Activated CD4-positive, alpha-beta T cell treated with anti-CD3 and anti-CD28 coated beads for 36 hours (primary cell): ENCODE data around the gene SNRNP200. TPM values are rescaled to one million over a fixed set of nuclear protein-coding genes. Genes with fewer than 3 reads are reported as not detected.

Experiments used
- ATAC-seq: fragments of 200-7000 bp; cut with Tn5 transposase; one replicate; pipeline ENCODE4 v1.10.0; 2021; ENCODE audit warnings: mild to moderate bottlenecking, moderate library complexity
- CTCF ChIA-PET: fragments of 350-600 bp; sonication (Branson Sonifier 250); formaldehyde crosslinking; loops from one replicate; lab custom pipeline; 2021; ENCODE audit warnings: antibody characterized with exemption; lab: Charles Lee
- POLR2A ChIA-PET: fragments of 350-600 bp; sonication (Branson Sonifier 250); formaldehyde crosslinking; loops from one replicate; lab custom pipeline; 2021; ENCODE audit warnings: antibody characterized with exemption, inconsistent platforms; lab: Charles Lee
- DNase-seq: peaks from one replicate; pipeline ENCODE4 v3.0.0-alpha.2; 2020
- H3K27ac Mint-ChIP-seq: one replicate; pipeline ENCODE4 v1.8.0; 2021; ENCODE audit warnings: mixed read lengths
- H3K27me3 Mint-ChIP-seq: one replicate; pipeline ENCODE4 v1.8.0; 2021; ENCODE audit warnings: mixed read lengths
- H3K36me3 Mint-ChIP-seq: one replicate; pipeline ENCODE4 v1.8.0; 2021; ENCODE audit warnings: low read depth, mixed read lengths
- H3K4me1 Mint-ChIP-seq: one replicate; pipeline ENCODE4 v1.8.0; 2021; ENCODE audit warnings: mixed read lengths
- H3K4me3 Mint-ChIP-seq: one replicate; pipeline ENCODE4 v1.8.0; 2021; ENCODE audit warnings: mild to moderate bottlenecking, moderate library complexity, mixed read lengths
- H3K9me3 Mint-ChIP-seq: one replicate; pipeline ENCODE4 v1.8.0; 2021; ENCODE audit warnings: low read depth, mixed read lengths
- intact Hi-C, 2 experiments: fragments of 100-400 bp; cut with DNase I in 1 of 2; cut with micrococcal nuclease in 1 of 2; formaldehyde crosslinking; loops; one replicate each; pipeline versions ENCODE4 v1.14.2 to v1.15.1; 2022 to 2024; cut with DNase I, micrococcal nuclease
- total RNA-seq, 2 experiments: library from RNA; stranded (reverse); gene quantifications; one replicate each; pipeline ENCODE4 v1.2.3, GENCODE V29; 2021

Gene SNRNP200
- total RNA-seq, 2 experiments from 2014 or later = 176 to 198 TPM

DNA sequence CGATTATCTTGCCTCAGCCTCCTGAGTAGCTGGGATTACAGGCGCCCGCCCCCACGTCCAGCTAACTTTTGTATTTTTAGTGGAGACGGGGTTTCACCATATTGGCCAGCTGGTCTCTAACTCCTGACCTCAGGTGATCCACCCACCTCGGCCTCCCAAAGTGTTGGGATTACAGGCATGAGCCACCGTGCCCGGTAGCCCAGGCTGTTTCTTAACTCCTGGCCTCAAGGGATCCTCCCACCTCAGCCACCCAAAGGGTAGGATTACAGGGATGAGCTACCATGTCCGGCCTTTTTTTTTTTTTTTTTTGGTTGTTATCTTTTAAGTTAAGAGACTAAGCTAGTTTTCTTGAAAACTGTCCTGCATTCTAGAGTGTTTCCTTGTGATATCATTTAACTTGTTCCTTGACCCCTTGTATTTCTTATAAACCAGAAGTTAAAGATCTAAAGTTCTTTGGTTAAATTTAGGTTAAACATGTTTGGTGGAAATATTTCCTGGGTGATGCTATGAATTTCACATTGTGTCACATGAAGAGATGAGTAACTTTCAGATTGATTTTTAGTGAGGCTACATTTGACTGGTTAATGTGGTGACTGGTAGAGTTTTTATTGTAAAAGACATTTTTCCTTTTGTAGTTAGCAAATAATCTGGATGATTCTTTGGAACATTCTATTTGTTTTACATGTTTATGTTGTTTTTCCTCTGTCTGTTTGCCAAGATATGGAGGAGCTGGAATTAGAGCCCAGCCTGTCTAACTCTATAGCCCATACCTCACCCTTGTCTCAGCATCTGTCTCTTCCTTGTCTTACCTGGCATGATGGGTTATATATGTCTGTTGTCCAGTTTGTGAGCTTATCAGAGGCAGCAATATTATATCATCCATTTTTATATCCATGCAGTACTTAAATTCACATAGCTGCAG lies 35.4 kb upstream of the SNRNP200 start:
- intact Hi-C loops = loop anchor here (1.0 to 5.0 kb wide), 4 partner anchors 35 to 187 kb away; partner anchors contain the start of genes CIAO1 (in 1 of the 2), SNRNP200 (in 1 of the 2) and TMEM127 (in 1 of the 2)
- CTCF ChIA-PET = interaction anchor here (1.1 to 1.2 kb wide), 2 partner anchors 11 to 13 kb away, joined by 3 read pairs; no protein-coding TSS in a partner anchor
- peak; percentile 37 for ATAC-seq

DNA sequence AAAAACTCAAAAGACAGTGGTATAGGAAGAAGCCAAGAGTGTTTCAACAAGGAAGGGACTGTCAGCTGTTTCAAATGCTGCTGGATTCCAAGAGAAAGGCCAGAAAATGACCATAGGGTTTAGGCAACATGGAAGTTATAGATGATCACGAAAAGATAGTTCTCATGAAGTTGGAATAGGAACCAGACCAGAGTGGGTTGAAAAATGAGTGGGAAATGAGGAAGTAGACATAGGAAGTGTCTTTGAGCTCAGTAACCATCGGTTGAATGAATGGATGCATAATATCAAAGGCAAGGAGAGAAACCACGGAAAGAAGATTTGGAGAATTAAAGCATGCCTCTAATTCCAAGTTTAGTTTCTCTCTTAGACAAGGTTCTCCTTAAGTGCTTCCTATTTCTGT lies 31.5 kb upstream of the SNRNP200 start:
- no peaks in the 10 kb centered on the region for H3K9me3 Mint-ChIP-seq
- H3K4me3 Mint-ChIP-seq = peak overlapping the region; percentile 88
- no peaks in the 10 kb centered on the region for H3K27me3 Mint-ChIP-seq
- H3K27ac Mint-ChIP-seq = peak overlapping the region; percentile 85
- H3K4me1 Mint-ChIP-seq = peaks cover 53% of the 10 kb centered on the region
- POLR2A ChIA-PET = interaction anchor here (0.8 to 4.5 kb wide), 3 partner anchors 8 to 167 kb away, joined by 4 to 32 read pairs (median 5); partner anchors contain the start of gene ITPRIPL1
- ATAC-seq (no peak), DNase-seq (no peak)
- peaks cover 39% of the 10 kb centered on the region for H3K36me3 Mint-ChIP-seq
- CTCF ChIA-PET = interaction anchor here (0.7 to 1.9 kb wide), 3 partner anchors 12 to 191 kb away, joined by 3 to 8 read pairs (median 3); no protein-coding TSS in a partner anchor
- intact Hi-C loops = loop anchor here (1.0 to 5.0 kb wide), 4 partner anchors 32 to 425 kb away; partner anchors contain the start of genes ARID5A (in 1 of the 2), CNNM4 (in 1 of the 2), SNRNP200 (in 1 of the 2) and STARD7 (in 1 of the 2)

More for the DNA sequence above, 35.4 kb upstream of the SNRNP200 start:
- peak; percentile 15 for DNase-seq
- Mint-ChIP-seq H3K4me3 (peak overlapping the region; percentile 26), H3K27me3 (no peaks in the 10 kb centered on the region), H3K4me1 (peaks cover 62% of the 10 kb centered on the region), H3K36me3 (peaks cover 69% of the 10 kb centered on the region), H3K9me3 (no peaks in the 10 kb centered on the region), H3K27ac (peak overlapping the region; percentile 89)
- POLR2A ChIA-PET = no interaction called here

DNA sequence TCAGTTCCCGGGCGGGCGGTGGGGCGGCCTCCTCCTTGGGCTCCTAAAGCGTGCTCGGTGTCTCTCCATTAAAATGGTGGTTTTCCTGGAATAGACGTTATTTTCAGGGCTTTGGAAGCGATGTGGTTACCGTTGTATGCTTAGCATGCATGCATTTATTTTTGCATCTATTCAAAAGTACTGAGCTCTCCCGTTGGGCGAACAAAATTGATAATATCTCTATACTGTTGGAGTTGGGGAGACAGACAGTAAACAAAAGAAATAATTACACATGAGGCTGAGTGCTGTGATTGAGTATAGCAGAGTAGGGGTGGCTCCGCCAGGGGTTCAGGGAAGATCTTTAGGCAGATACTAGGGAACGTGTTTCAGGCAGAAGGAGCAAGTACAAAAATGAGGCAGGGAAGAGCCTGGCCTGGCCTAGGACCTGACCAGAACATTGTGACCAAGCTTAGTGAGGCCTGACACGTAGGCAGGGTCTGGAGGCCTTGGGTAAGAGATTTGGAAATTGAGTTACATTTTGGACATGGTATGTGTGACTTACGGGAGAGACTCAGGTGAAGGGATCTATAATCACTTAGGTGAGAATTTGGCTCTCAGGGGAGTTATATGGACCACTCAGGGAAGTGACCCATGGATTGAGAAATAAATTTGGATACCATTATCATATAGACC lies 30.9 kb upstream of the SNRNP200 start:
- peak overlapping the region; percentile 85 for H3K27ac Mint-ChIP-seq
- no peaks in the 10 kb centered on the region for H3K9me3 Mint-ChIP-seq
- ATAC-seq (no peak), DNase-seq (no peak)
- no peaks in the 10 kb centered on the region for H3K27me3 Mint-ChIP-seq
- H3K4me3 Mint-ChIP-seq = peak overlapping the region; percentile 88
- intact Hi-C loops = loop anchor here (1.0 to 5.0 kb wide), 4 partner anchors 31 to 426 kb away; partner anchors contain the start of genes ARID5A (in 1 of the 2), CNNM4 (in 1 of the 2), SNRNP200 (in 1 of the 2) and STARD7 (in 1 of the 2)
- ChIA-PET CTCF (interaction anchor here (1.0 to 1.9 kb wide), 5 partner anchors 8 to 192 kb away, joined by 3 to 8 read pairs (median 4); partner anchors contain the start of gene ITPRIPL1), POLR2A (interaction anchor here (0.6 to 4.5 kb wide), 8 partner anchors 9 to 613 kb away, joined by 3 to 32 read pairs (median 4); partner anchors contain the start of genes ITPRIPL1 and STARD7)
- H3K36me3 Mint-ChIP-seq = peaks cover 34% of the 10 kb centered on the region
- H3K4me1 Mint-ChIP-seq = peaks cover 47% of the 10 kb centered on the region

DNA sequence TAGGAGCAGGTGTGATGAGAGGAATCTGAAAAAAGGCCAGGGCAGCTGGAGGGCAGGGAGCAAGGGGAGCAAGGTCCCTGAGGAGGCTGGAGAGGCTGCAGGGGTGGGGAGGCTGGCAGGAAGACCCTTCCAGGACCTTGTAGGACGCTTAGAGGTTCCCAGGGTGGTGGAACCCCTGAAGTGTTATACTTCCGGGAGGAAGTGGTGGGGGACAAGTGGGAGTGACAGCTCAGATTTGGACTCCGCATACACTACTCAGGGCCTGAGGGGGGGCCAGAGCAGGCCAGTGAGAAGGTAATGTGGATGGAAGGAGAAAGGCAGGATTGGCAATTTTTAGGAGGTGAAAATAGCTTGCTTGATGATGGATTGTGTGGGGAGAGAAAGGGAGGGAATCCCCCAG lies 28.4 kb upstream of the SNRNP200 start:
- POLR2A ChIA-PET = interaction anchor here (0.6 to 4.5 kb wide), 4 partner anchors 9 to 190 kb away, joined by 3 to 32 read pairs (median 5); partner anchors contain the start of gene ITPRIPL1
- CTCF ChIA-PET = interaction anchor here (0.7 to 1.6 kb wide), 2 partner anchors 74 to 214 kb away, joined by 4 to 5 read pairs; no protein-coding TSS in a partner anchor

DNA sequence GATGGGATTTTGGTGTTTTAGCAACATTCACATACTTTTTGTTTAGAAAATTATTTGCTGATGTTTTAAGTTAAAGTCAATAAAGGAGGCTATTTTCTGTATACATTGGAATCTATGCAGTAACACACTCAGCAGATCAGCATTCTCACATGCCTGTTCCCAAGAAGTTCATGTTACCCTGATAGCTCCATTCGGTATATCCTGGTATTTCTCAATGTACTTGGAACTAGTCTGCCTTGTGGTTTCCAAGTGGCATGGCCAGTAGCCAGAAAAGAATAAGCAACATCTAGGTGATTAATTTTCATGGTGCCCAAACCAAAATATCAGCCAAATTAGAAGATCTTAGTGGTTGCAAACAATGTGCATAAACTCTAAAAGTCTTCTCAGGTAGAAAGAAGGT lies 25.1 kb upstream of the SNRNP200 start:
- ChIA-PET POLR2A (no interaction called here), CTCF (interaction anchor here (1.0 to 1.4 kb wide), 2 partner anchors 10 to 24 kb away, joined by 3 to 5 read pairs; no protein-coding TSS in a partner anchor)
- peaks cover 39% of the 10 kb centered on the region for H3K36me3 Mint-ChIP-seq
- H3K27ac Mint-ChIP-seq = no peak overlapping the region
- no peaks in the 10 kb centered on the region for H3K27me3 Mint-ChIP-seq
- intact Hi-C loops = no loop called here
- H3K9me3 Mint-ChIP-seq = no peaks in the 10 kb centered on the region
- ATAC-seq = no peak
- no peak overlapping the region for H3K4me3 Mint-ChIP-seq
- no peak for DNase-seq
- H3K4me1 Mint-ChIP-seq = peaks cover 34% of the 10 kb centered on the region

More for the DNA sequence above, 28.4 kb upstream of the SNRNP200 start:
- ATAC-seq = no peak
- peaks cover 38% of the 10 kb centered on the region for H3K4me1 Mint-ChIP-seq
- peak overlapping the region; percentile 88 for H3K4me3 Mint-ChIP-seq
- H3K36me3 Mint-ChIP-seq = peaks cover 30% of the 10 kb centered on the region
- no peaks in the 10 kb centered on the region for H3K9me3 Mint-ChIP-seq
- H3K27me3 Mint-ChIP-seq = no peaks in the 10 kb centered on the region
- DNase-seq = no peak
- H3K27ac Mint-ChIP-seq = peak overlapping the region; percentile 4
- intact Hi-C loops = loop anchor here (1.0 to 2.0 kb wide), 2 partner anchors 7 to 153 kb away; no protein-coding TSS in a partner anchor

DNA sequence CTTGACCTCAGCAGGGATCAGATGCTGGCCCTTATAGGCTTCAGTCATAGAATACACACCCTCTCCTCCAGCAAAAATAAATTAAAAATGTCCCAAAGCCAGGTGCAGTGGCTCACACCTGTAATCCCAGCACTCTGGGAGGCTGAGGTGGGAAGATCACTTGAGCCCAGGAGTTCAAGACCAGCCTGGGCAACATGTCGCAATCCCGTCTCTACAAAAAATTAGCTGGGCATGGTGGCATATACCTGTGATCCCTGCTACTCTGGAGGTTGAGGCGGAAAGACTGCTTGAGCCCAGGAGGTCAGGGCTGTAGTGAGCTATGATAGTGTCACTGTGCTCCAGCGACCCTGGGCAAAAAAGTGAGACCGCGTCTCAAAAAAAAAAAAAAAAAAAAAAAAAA lies 24.5 kb upstream of the SNRNP200 start:
- H3K36me3 Mint-ChIP-seq = peaks cover 40% of the 10 kb centered on the region

DNA sequence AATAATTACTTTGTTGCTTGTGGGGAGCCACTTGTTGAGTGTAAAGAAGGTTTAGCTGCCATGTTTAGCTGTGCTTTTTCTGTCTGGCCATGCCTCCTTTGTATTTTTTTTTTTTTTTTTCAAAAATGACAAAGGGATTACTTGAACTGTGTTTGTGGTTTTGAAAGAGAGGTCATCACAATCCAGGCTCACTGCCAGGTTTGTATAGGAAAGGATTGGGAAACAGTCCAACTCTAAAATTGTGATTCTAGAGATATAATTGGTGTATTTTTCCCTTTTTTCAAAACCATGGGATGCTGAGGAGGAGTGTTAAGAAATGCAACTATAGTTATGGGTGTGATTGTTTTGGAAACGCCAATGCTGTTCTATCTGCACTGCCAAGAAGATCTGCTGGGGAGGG lies 24.1 kb upstream of the SNRNP200 start:
- DNase-seq = no peak
- ChIA-PET POLR2A (no interaction called here), CTCF (interaction anchor here (1.0 to 1.4 kb wide), 2 partner anchors 11 to 23 kb away, joined by 3 to 5 read pairs; no protein-coding TSS in a partner anchor)
- no peaks in the 10 kb centered on the region for H3K27me3 Mint-ChIP-seq
- no peak overlapping the region for H3K4me3 Mint-ChIP-seq
- peaks cover 33% of the 10 kb centered on the region for H3K4me1 Mint-ChIP-seq
- H3K36me3 Mint-ChIP-seq = peaks cover 40% of the 10 kb centered on the region
- intact Hi-C loops = no loop called here
- no peak for ATAC-seq
- no peaks in the 10 kb centered on the region for H3K9me3 Mint-ChIP-seq
- no peak overlapping the region for H3K27ac Mint-ChIP-seq

More for the DNA sequence above, 24.5 kb upstream of the SNRNP200 start:
- intact Hi-C loops = no loop called here
- Mint-ChIP-seq H3K27ac (no peak overlapping the region), H3K4me3 (no peak overlapping the region), H3K4me1 (peaks cover 33% of the 10 kb centered on the region), H3K9me3 (no peaks in the 10 kb centered on the region), H3K27me3 (no peaks in the 10 kb centered on the region)
- ChIA-PET POLR2A (no interaction called here), CTCF (interaction anchor here (1.0 to 1.4 kb wide), 2 partner anchors 10 to 23 kb away, joined by 3 to 5 read pairs; no protein-coding TSS in a partner anchor)
- no peak for ATAC-seq
- no peak for DNase-seq

DNA sequence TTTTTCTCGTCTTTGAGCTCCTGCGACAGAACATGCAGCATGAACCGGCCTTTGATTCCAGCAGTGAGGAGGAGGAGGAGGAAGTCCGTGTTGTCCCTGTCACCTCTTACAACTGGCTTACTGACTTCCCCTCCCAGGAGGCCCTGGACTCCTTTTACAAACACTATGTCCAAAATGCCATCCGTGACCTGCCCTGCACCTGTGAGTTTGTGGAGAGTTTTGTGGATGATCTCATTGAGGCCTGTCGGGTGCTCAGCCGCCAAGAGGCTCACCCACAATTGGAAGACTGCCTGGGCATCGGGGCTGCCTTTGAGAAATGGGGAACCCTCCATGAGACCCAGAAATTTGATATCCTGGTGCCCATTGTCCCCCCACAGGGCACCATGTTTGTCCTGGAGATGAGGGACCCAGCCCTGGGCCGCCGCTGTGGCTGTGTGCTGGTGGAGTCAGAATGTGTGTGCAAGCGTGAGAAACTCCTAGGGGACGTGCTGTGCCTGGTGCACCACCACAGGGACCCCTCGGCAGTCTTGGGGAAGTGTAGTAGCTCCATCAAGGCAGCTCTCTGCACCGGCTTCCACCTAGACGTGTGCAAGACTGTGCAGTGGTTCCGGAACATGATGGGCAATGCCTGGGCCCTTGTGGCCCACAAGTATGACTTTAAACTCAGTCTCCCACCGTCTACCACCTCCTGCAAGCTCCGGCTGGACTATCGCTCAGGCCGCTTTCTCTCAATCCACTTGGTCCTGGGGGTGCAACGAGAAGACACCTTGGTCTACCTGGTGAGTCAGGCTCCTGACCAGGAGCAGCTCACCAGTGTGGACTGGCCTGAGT lies 21.9 kb upstream of the SNRNP200 start:
- ATAC-seq (no peak), DNase-seq (no peak)
- H3K27ac Mint-ChIP-seq = no peak overlapping the region
- peak overlapping the region; percentile 88 for H3K4me3 Mint-ChIP-seq
- intact Hi-C loops = loop anchor here (1.0 kb wide), 2 partner anchors 7 to 8 kb away; partner anchors contain the start of gene NCAPH (in 1 of the 2)
- H3K27me3 Mint-ChIP-seq = peaks cover 7% of the 10 kb centered on the region
- H3K9me3 Mint-ChIP-seq = no peaks in the 10 kb centered on the region
- H3K4me1 Mint-ChIP-seq = peaks cover 35% of the 10 kb centered on the region
- POLR2A ChIA-PET = no interaction called here
- peaks cover 37% of the 10 kb centered on the region for H3K36me3 Mint-ChIP-seq
- CTCF ChIA-PET = interaction anchor here (0.7 to 1.8 kb wide), 3 partner anchors 8 to 529 kb away, joined by 3 to 5 read pairs (median 3); partner anchors contain the start of gene NCAPH

DNA sequence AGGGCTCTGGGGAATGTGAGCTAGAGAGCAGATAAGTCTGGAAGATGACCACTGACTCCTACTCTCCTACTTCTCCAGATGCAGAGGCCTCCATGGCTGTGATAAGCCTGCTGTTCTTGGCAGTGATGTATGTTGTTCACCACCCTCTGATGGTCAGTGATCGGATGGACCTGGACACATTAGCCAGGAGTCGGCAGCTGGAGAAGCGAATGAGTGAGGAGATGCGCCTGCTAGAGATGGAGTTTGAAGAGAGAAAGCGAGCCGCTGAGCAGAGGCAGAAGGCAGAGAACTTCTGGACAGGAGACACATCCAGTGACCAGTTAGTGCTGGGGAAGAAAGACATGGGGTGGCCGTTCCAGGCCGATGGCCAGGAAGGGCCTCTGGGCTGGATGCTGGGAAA lies 21.2 kb upstream of the SNRNP200 start:
- POLR2A ChIA-PET = interaction anchor here (0.8 to 1.3 kb wide), 2 partner anchors 37 to 169 kb away, joined by 3 read pairs; no protein-coding TSS in a partner anchor
- H3K27ac Mint-ChIP-seq = no peak overlapping the region
- DNase-seq (no peak), ATAC-seq (no peak)
- H3K9me3 Mint-ChIP-seq = no peaks in the 10 kb centered on the region
- intact Hi-C loops = loop anchor here (1.0 kb wide), 2 partner anchors 8 to 9 kb away; partner anchors contain the start of gene NCAPH (in 1 of the 2)
- H3K4me1 Mint-ChIP-seq = peaks cover 37% of the 10 kb centered on the region
- H3K4me3 Mint-ChIP-seq = peak overlapping the region; percentile 88
- peaks cover 7% of the 10 kb centered on the region for H3K27me3 Mint-ChIP-seq
- peaks cover 37% of the 10 kb centered on the region for H3K36me3 Mint-ChIP-seq
- CTCF ChIA-PET = interaction anchor here (0.7 to 1.8 kb wide), 3 partner anchors 9 to 528 kb away, joined by 3 to 5 read pairs (median 3); partner anchors contain the start of gene NCAPH
